ENCODE data around the gene LRP11. TPM values are rescaled to one million over a fixed set of nuclear protein-coding genes. Genes with fewer than 3 reads are reported as not detected.
"Not testable (repeated sequence)": the region's sequence is repeated elsewhere in the genome, so short reads cannot be mapped to it uniquely, and the experiment has no call there.

LRP11 gene
- total RNA-seq, 3 donors from 2014 or later: 30.6 to 44.9 (median 35.8) TPM

- no peaks in the 10 kb centered on the region for H3K4me1 ChIP-seq
- TF ChIP-seq POLR2A (IDR thresholded peaks at IDR 0.05) (no peak), CTCF (IDR thresholded peaks at IDR 0.05) (no peak), POLR2AphosphoS5 (IDR thresholded peaks at IDR 0.05) (no peak)
- H3K36me3 ChIP-seq: no peaks in the 10 kb centered on the region
- no peaks in the 10 kb centered on the region for H3K27me3 ChIP-seq
- H3K9me3 ChIP-seq: no peaks in the 10 kb centered on the region
- H3K4me3 ChIP-seq: no peak overlapping the region
- no peak for DNase-seq (ENCODE audit: low spot score in 2 of 2)
- H3K27ac ChIP-seq: no peak overlapping the region
- intact Hi-C loops (cut with DNase I; ENCODE audit: low total_unique reads): no loop called here
Observed at GRCh38 chr6:149867876-149868640, 3.9 kb upstream of the LRP11 start.

DNA sequence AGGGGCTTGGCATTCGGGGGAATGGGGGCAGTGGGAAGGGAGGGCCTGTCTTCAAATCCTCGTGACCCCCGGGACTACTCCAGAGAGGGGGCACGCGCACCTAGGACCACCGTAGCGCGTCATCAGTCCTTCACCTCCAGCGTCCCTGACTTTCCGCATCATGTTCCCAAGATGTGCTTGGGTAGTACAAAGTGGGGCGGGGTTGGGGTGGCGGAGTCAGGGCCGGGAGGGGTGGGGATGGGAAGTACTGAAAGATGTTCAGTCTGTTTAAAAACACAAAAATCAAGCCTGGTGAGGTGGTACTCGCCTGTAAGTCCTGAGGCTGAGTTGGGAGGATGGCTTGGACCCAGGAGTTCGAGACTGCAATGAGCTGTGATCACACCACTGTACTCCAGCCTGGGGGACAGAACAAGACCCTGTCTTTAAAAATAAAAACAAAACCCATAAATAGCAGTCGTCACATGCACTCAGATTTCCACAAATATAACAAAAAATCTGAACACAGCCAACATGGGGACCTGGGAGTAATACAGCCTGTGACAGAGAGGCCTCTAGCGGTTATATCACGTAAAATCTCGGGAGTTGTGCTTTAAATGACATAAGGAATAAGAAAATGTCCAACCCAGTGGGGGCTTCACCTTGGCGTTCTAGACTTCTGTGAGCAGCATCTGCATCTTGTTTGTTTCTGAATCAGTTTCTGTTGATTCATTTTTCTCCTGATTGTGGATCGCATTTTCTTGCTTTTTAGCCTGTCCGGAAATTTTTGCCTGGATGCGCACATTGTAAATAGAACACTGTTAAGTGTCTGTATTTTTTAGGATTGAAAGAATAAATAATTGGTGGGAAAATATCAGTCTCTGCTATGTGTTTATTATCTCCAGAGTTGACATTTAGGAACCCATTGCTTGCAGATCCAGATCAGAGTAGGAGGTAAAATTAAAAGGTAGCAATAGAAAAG lies 698 bp upstream of the LRP11 start:
- intact Hi-C loops (cut with DNase I; ENCODE audit: low total_unique reads): no loop called here
- TF ChIP-seq POLR2AphosphoS5 (IDR thresholded peaks at IDR 0.05) (no peak), CTCF (IDR thresholded peaks at IDR 0.05) (peak; percentile 43 to 68 (median 54)), POLR2A (IDR thresholded peaks at IDR 0.05) (no peak)
- H3K27ac ChIP-seq: peak overlapping the region; percentile 96

GRCh38 chr6:149862922-149863697 lies 1.0 kb downstream of the LRP11 start:
- peak overlapping the region; percentile 96 for H3K27ac ChIP-seq
- peak; percentile 85 to 90 for DNase-seq (ENCODE audit: low spot score in 2 of 2)
- H3K4me1 ChIP-seq: no peaks in the 10 kb centered on the region
- intact Hi-C loops (cut with DNase I; ENCODE audit: low total_unique reads): no loop called here
- H3K9me3 ChIP-seq: no peaks in the 10 kb centered on the region
- no peaks in the 10 kb centered on the region for H3K36me3 ChIP-seq
- peak overlapping the region; percentile 75 to 90 (median 79) for H3K4me3 ChIP-seq
- H3K27me3 ChIP-seq: no peaks in the 10 kb centered on the region
- TF ChIP-seq CTCF (IDR thresholded peaks at IDR 0.05): no peak
- TF ChIP-seq POLR2AphosphoS5 (IDR thresholded peaks at IDR 0.05): no peak
- no peak for TF ChIP-seq POLR2A (IDR thresholded peaks at IDR 0.05)

More for the DNA sequence above, 698 bp upstream of the LRP11 start:
- H3K27me3 ChIP-seq: no peaks in the 10 kb centered on the region
- no peaks in the 10 kb centered on the region for H3K36me3 ChIP-seq
- peak in 1 of 2 donors; percentile 39 for DNase-seq (ENCODE audit: low spot score in 2 of 2)
- H3K4me1 ChIP-seq: no peaks in the 10 kb centered on the region
- H3K4me3 ChIP-seq: peak overlapping the region; percentile 75 to 90 (median 79)
- H3K9me3 ChIP-seq: no peaks in the 10 kb centered on the region

DNA sequence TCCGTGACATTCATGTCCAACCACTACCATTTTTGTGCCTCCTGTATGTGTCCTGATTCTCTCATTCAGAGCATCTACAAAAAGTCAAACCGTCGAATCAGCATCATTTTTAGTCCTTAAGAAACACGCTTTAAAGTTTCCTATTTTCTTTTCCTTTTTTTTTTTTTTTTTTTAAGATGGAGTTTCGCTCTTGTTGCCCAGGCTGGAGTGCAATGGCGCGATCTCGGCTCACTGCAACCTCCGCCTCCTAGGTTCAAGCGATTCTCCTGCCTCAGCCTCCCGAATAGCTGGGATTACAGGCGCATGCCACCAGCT lies 1.8 kb downstream of the LRP11 start:
- peak overlapping the region; percentile 75 to 90 (median 79) for H3K4me3 ChIP-seq
- H3K9me3 ChIP-seq; H3K36me3 ChIP-seq; H3K4me1 ChIP-seq; H3K27me3 ChIP-seq; DNase-seq (ENCODE audit: low spot score in 2 of 2); intact Hi-C loops (cut with DNase I; ENCODE audit: low total_unique reads): not testable (repeated sequence)
- peak overlapping the region; percentile 96 for H3K27ac ChIP-seq

DNA sequence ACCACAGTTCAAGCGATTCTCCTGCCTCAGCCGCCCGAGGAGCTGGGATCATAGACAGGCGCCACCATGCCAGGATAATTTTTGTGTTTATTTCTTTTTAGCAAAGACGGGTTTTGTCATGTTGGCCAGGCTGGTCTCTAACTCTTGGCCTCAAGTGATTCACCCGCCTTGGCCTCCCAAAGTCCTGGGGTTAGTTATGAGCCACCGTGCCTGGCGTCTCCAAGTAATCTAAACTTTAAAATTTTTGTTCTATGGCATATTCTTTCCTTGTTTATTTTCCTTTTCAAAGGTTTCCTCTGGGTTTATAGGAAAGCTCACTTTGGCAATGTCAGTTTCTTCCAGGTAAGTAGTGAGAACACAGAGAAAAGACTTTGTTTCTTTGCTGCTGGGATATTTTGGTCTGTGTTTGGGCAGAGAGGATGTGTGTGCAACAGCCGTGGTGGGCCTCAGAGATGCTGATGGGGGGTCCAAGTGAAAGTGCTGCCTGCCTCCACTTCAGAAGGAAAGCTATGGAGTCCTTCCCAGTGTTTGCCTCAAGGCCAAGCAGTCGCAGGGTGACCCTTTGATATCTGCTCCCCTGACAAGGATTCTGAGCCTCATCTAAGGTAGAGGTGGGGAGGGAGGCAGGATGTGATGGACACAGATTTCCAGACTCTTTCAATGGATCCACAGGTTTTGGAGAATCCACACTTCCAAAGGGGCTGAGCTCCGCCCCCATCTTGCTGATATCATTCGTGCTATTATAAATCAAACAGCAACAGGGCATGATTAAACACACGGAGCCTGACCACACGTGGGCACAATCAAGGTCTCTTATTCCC lies 2.3 kb downstream of the LRP11 start:
- peak overlapping the region in 1 of 2 donors; percentile 96 for H3K27ac ChIP-seq
- H3K4me3 ChIP-seq: peak overlapping the region in 1 of 3 donors; percentile 10
- H3K4me1 ChIP-seq: no peaks in the 10 kb centered on the region
- no peak for DNase-seq (ENCODE audit: low spot score in 2 of 2)
- no peaks in the 10 kb centered on the region for H3K27me3 ChIP-seq
- no peaks in the 10 kb centered on the region for H3K36me3 ChIP-seq
- no peaks in the 10 kb centered on the region for H3K9me3 ChIP-seq
- intact Hi-C loops (cut with DNase I; ENCODE audit: low total_unique reads): no loop called here
- TF ChIP-seq POLR2A (IDR thresholded peaks at IDR 0.05) (no peak), POLR2AphosphoS5 (IDR thresholded peaks at IDR 0.05) (no peak), CTCF (IDR thresholded peaks at IDR 0.05) (no peak)
